Neuronal stem cell (in vitro differentiated cells): ENCODE data around the gene A2M. TPM values are rescaled to one million over a fixed set of nuclear protein-coding genes. Genes with fewer than 3 reads are reported as not detected.
A peak's percentile ranks its signal among the peaks of the same experiment; 100 is the strongest.

Experiments used
- DNase-seq: peaks from one replicate; pipeline ENCODE4 v3.0.0-alpha.2; 2013; ENCODE audit warnings: low spot score
- H2AFZ ChIP-seq: one replicate; pipeline ENCODE4 v1.6.1; 2013; ENCODE audit warnings: mild to moderate bottlenecking, low read length, inconsistent platforms
- H2AK5ac ChIP-seq: 2 replicates; pipeline ENCODE4 v1.6.1; 2013; ENCODE audit warnings: low read depth, mild to moderate bottlenecking, inconsistent platforms, low read length, moderate library complexity, mixed read lengths
- H2BK120ac ChIP-seq: 2 replicates; pipeline ENCODE4 v1.6.1; 2013; ENCODE audit warnings: low read depth, mild to moderate bottlenecking, inconsistent platforms, low read length, moderate library complexity, mixed read lengths
- H2BK12ac ChIP-seq: one replicate; pipeline ENCODE4 v1.6.1; 2013; ENCODE audit warnings: low read length, inconsistent platforms
- H2BK15ac ChIP-seq: 2 replicates; pipeline ENCODE4 v1.6.1; 2013; ENCODE audit warnings: mild to moderate bottlenecking, low read length, inconsistent platforms, mixed read lengths
- H2BK5ac ChIP-seq: one replicate; pipeline ENCODE4 v1.6.1; 2013; ENCODE audit warnings: inconsistent platforms, mild to moderate bottlenecking, low read length, moderate library complexity
- H3K14ac ChIP-seq: one replicate; pipeline ENCODE4 v1.6.1; 2013; ENCODE audit warnings: low read length, inconsistent platforms
- H3K18ac ChIP-seq: 2 replicates; pipeline ENCODE4 v1.6.1; 2013; ENCODE audit warnings: low read length, inconsistent platforms
- H3K23ac ChIP-seq: 2 replicates; pipeline ENCODE4 v1.6.1; 2013; ENCODE audit warnings: low read depth, mild to moderate bottlenecking, mixed read lengths, low read length, inconsistent platforms; ENCODE audit not compliant: poor library complexity
- H3K27ac ChIP-seq: replicated peaks from 3 replicates; pipeline ENCODE4 v1.5.1; 2013; ENCODE audit warnings: low read length, inconsistent platforms
- H3K27me3 ChIP-seq, 3 experiments: 2 replicates each; pipeline ENCODE4 v1.6.1; 2013; ENCODE audit warnings: low read length in 3 of 3, mild to moderate bottlenecking in 2 of 3, inconsistent platforms in 1 of 3, low read depth in 1 of 3, mixed read lengths in 1 of 3, moderate library complexity in 1 of 3; ENCODE audit not compliant: control insufficient read depth in 3 of 3, insufficient read depth in 3 of 3
- H3K36me3 ChIP-seq, 2 donors: replicated peaks in 1 of 2; 2 replicates each; pipeline ENCODE4 v1.6.1; 2013; ENCODE audit warnings: low read length in 2 of 2; ENCODE audit not compliant: control insufficient read depth in 2 of 2, insufficient read depth in 2 of 2
- H3K4ac ChIP-seq: 2 replicates; pipeline ENCODE4 v1.6.1; 2013; ENCODE audit warnings: inconsistent platforms, mild to moderate bottlenecking, low read length, moderate library complexity
- H3K4me1 ChIP-seq, 2 donors: 1 replicate in 1 of 2; 2 replicates in 1 of 2; pipeline ENCODE4 v1.6.1; 2013; ENCODE audit warnings: low read length in 2 of 2, low read depth in 1 of 2; ENCODE audit not compliant: control insufficient read depth in 2 of 2, insufficient read depth in 1 of 2
- H3K4me2 ChIP-seq: one replicate; pipeline ENCODE4 v1.6.1; 2013; ENCODE audit warnings: mild to moderate bottlenecking, low read length, inconsistent platforms; ENCODE audit not compliant: insufficient read depth, poor library complexity, severe bottlenecking
- H3K4me3 ChIP-seq, 2 donors: 2 replicates each; pipeline ENCODE4 v1.5.1; 2013; ENCODE audit warnings: low read length in 2 of 2, mild to moderate bottlenecking in 2 of 2, inconsistent platforms in 1 of 2, moderate library complexity in 1 of 2
- H3K79me1 ChIP-seq: one replicate; pipeline ENCODE4 v1.6.1; 2013; ENCODE audit warnings: low read depth, mild to moderate bottlenecking, inconsistent platforms, low read length, moderate library complexity
- H3K9ac ChIP-seq: one replicate; pipeline ENCODE4 v1.6.1; 2013; ENCODE audit warnings: mild to moderate bottlenecking, low read depth, low read length, inconsistent platforms; ENCODE audit not compliant: poor library complexity
- H3K9me3 ChIP-seq, 2 donors: replicated peaks in 1 of 2; 2 replicates each; pipeline versions ENCODE3 to v1.6.1; 2013; ENCODE audit warnings: low read length in 2 of 2, mild to moderate bottlenecking in 2 of 2, inconsistent platforms in 1 of 2, low read depth in 1 of 2, mixed read lengths in 1 of 2, moderate library complexity in 1 of 2; ENCODE audit not compliant: control insufficient read depth in 2 of 2, insufficient read depth in 1 of 2
- H4K8ac ChIP-seq: one replicate; pipeline ENCODE4 v1.6.1; 2013; ENCODE audit warnings: low read depth, mild to moderate bottlenecking, inconsistent platforms, low read length, moderate library complexity
- H4K91ac ChIP-seq: one replicate; pipeline ENCODE4 v1.6.1; 2013; ENCODE audit warnings: low read length, low read depth, mild to moderate bottlenecking, inconsistent platforms; ENCODE audit not compliant: poor library complexity
- WGBS, 2 donors: extraction: QIAGEN DNeasy Blood & Tissue Kit; methylation state at CpG; one replicate each; pipeline ENCODE4 v1.1.7; 2013; ENCODE audit warnings: missing lambda C conversion rate in 2 of 2, mixed read lengths in 1 of 2; ENCODE audit not compliant: insufficient read length in 2 of 2, insufficient replicate concordance in 1 of 2; ENCODE audit errors: extremely low coverage in 2 of 2; 5-methylcytosine and 5-hydroxymethylcytosine counted together
- polyA plus RNA-seq, 2 experiments: library from polyadenylated mRNA; stranded (reverse); fragments of 200-250 nt; gene quantifications; one replicate each; pipeline ENCODE4 v1.2.3, GENCODE V29; 2013

The A2M gene
- 0.06 TPM for polyA plus RNA-seq (2013, experiment 1 of 2)
- polyA plus RNA-seq (2013, experiment 2 of 2) = 0.06 TPM

DNA sequence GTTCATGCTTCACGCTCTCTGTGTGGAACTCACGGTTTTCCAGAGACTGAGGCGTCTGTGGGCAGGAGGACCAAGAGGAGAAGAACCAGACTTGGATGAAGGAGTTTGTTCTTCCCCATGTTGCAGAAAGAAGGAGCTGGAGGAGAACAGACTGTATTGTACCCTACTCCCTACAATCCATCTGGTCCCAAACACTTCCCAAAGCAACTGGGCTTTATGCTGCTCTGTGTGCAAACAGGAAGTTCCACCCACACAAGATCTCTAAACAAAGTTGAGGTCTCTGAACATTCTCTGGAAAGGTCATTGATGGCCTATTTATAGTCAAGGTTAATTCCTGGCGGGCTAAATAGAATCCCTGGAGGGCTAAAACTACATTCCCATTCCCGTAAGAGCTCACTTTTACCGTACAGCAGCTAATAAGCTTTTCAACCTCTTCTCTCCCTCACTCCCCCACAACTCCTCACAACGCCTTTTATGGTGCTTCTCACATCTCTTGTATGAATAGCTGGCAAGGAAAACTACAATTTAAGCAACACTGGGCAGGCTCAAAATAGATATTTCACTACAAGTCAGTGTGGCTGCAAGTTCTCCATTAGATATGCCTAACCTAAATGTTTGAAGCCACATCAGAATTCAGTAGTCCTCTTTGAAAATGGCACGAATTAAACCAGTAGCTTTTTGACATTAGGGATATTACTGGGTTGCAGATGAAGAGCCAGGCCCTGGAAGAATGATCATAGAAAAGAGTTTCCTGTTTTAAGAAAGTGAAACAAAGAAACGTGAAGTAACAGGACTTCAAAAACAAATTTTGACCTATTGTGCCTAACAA lies at the start of gene A2M:
Gene A2M, minus strand, starts transcription at position 189 of the 829 bp plus-strand sequence. Its CDS starts 70 bp downstream, at position 119.
- H2AFZ ChIP-seq = no peak within 1 kb of the TSS
- no CpG with 5 or more reads among the region's 9 CpGs for WGBS, 2 donors
- no peak within 1 kb of the TSS for H4K8ac ChIP-seq
- no peak within 1 kb of the TSS for H3K9ac ChIP-seq
- H3K4me3 ChIP-seq = peak within 1 kb of the TSS in 1 of 2 donors; percentile 56
- H3K27ac ChIP-seq = no peak within 1 kb of the TSS
- H3K14ac ChIP-seq = no peak within 1 kb of the TSS
- H3K9me3 ChIP-seq = peaks cover 2 to 3% of the 10 kb centered on the region in 2 donors
- H2BK15ac ChIP-seq = no peak within 1 kb of the TSS
- no peaks in the 10 kb centered on the region for H3K79me1 ChIP-seq
- H3K36me3 ChIP-seq = peaks cover 0 to 33% of the 10 kb centered on the region in 2 donors
- H3K4ac ChIP-seq = no peak within 1 kb of the TSS
- no peak within 1 kb of the TSS for H2BK12ac ChIP-seq
- H2BK120ac ChIP-seq = no peak within 1 kb of the TSS
- peaks cover 0 to 42% of the 10 kb centered on the region in 2 donors for H3K4me1 ChIP-seq
- no peak within 1 kb of the TSS for H3K23ac ChIP-seq
- no peak within 1 kb of the TSS for H3K18ac ChIP-seq
- DNase-seq = no peak
- no peak within 1 kb of the TSS for H2BK5ac ChIP-seq
- H2AK5ac ChIP-seq = no peak within 1 kb of the TSS
- H3K4me2 ChIP-seq = no peak within 1 kb of the TSS
- H3K27me3 ChIP-seq = no peaks in the 10 kb centered on the region
- no peak within 1 kb of the TSS for H4K91ac ChIP-seq

DNA sequence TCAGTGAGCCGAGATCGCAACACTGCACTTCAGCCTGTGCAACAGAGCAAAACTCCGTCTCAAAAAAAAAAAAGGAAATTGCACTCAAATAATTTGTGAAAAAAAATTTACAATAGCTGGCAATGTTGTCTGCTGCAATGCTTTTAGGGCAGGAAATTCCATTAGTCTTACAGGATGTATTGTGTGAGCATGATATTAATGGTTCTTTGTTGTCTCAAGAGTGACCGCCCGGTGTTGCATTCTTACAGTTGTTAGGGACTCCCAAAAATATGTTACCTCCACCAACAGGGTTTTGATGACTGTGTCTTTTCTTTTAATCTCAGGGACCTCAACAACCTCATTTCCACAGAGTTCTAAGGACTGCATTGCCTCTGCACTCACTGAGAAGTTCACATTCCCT lies 47.7 kb upstream of the A2M start:
- Histone ChIP-seq H3K14ac (no peak overlapping the region), H3K36me3 (no peaks in the 10 kb centered on the region), H3K4ac (no peak overlapping the region), H4K91ac (no peak overlapping the region), H3K23ac (no peak overlapping the region), H2BK15ac (no peak overlapping the region), H3K4me3 (no peak overlapping the region), H2AFZ (no peak overlapping the region), H3K9ac (no peak overlapping the region), H3K9me3 (peaks cover 0 to 7% of the 10 kb centered on the region in 2 donors), H3K27me3 (no peaks in the 10 kb centered on the region), H2AK5ac (no peak overlapping the region), H2BK5ac (no peak overlapping the region), H3K79me1 (no peaks in the 10 kb centered on the region), H2BK12ac (no peak overlapping the region), H4K8ac (no peak overlapping the region), H2BK120ac (no peak overlapping the region), H3K27ac (no peak overlapping the region), H3K18ac (no peak overlapping the region), H3K4me2 (no peak overlapping the region), H3K4me1 (peaks cover 3 to 34% of the 10 kb centered on the region in 2 donors)
- no CpG with 5 or more reads among the region's 5 CpGs for WGBS, 2 donors
- DNase-seq = no peak

DNA sequence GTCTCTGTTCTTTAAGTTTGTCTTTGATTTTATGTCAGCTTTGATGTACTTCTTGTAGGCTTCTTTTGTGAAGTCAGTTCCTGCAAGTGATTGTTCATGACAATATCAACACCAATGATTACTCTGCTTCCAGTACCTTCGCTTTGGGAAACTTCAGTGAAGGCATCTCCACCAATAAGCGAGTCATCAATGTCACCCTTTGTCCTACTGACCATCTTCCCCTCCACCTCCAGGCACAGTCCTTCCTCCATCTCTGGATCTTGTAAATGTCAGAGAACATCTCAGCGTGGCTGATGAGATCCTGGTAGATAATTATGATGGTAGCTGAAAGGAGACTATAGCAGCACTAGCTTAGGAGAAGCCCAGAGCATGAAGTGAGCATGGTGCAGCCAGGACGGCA lies 40.4 kb upstream of the A2M start:
- no peak overlapping the region for H2AK5ac ChIP-seq
- H3K9me3 ChIP-seq = peaks cover 0 to 2% of the 10 kb centered on the region in 2 donors
- no peak overlapping the region for H3K4me2 ChIP-seq
- no peak overlapping the region for H2BK15ac ChIP-seq
- no CpG with 5 or more reads among the region's 4 CpGs for WGBS, 2 donors
- H3K4me3 ChIP-seq = no peak overlapping the region
- DNase-seq = no peak
- no peak overlapping the region for H4K8ac ChIP-seq
- no peaks in the 10 kb centered on the region for H3K36me3 ChIP-seq
- H2BK12ac ChIP-seq = no peak overlapping the region
- no peak overlapping the region for H3K27ac ChIP-seq
- no peak overlapping the region for H3K4ac ChIP-seq
- H2BK5ac ChIP-seq = no peak overlapping the region
- H3K27me3 ChIP-seq = no peaks in the 10 kb centered on the region
- H2BK120ac ChIP-seq = no peak overlapping the region
- H3K23ac ChIP-seq = no peak overlapping the region
- H2AFZ ChIP-seq = no peak overlapping the region
- peaks cover 0 to 8% of the 10 kb centered on the region in 2 donors for H3K4me1 ChIP-seq
- no peak overlapping the region for H3K9ac ChIP-seq
- H3K18ac ChIP-seq = no peak overlapping the region
- H3K79me1 ChIP-seq = no peaks in the 10 kb centered on the region
- H3K14ac ChIP-seq = no peak overlapping the region
- H4K91ac ChIP-seq = no peak overlapping the region

DNA sequence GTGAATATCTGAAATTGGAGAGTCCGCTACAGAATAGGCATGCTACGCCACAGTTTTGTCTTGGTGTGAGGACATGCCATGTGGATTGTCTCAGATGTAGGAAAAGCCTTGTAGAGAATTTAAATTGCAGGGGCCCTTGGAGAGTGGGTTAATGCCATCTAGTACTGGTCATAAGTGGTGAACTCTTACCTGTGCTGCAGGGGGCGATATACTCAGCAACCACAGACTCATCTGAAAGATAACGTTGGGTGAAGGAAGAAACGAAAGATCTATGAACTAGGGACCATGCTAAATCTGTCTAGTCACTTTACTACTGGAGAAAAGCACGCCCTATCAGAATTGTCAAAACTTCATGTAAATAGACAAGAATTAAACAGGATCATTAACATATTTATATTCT lies 33.7 kb upstream of the A2M start:
- Histone ChIP-seq H3K9me3 (peaks cover 2 to 28% of the 10 kb centered on the region in 2 donors), H3K27me3 (no peaks in the 10 kb centered on the region), H3K9ac (no peak overlapping the region), H3K27ac (no peak overlapping the region), H3K14ac (no peak overlapping the region), H2BK15ac (no peak overlapping the region), H2BK5ac (no peak overlapping the region), H3K79me1 (no peaks in the 10 kb centered on the region), H3K23ac (no peak overlapping the region), H3K4me1 (no peaks in the 10 kb centered on the region), H2AK5ac (no peak overlapping the region), H2BK120ac (no peak overlapping the region), H2AFZ (no peak overlapping the region), H3K4ac (no peak overlapping the region), H2BK12ac (no peak overlapping the region), H4K8ac (no peak overlapping the region), H3K18ac (no peak overlapping the region), H3K4me3 (no peak overlapping the region), H4K91ac (no peak overlapping the region), H3K36me3 (no peaks in the 10 kb centered on the region), H3K4me2 (no peak overlapping the region)
- no CpG with 5 or more reads among the region's 6 CpGs for WGBS, 2 donors
- DNase-seq = no peak
